HCT116 (cell line): ENCODE data around the gene VAMP7. TPM values are rescaled to one million over a fixed set of nuclear protein-coding genes. Genes with fewer than 3 reads are reported as not detected.

Experiments
- ATAC-seq: fragments of 200-7000 bp; cut with Tn5 transposase; 2 replicates; pipeline ENCODE4 v1.9.1; 2020; ENCODE audit warnings: mild to moderate bottlenecking, moderate library complexity
- BruUV-seq: library from RNA; stranded (reverse); fragments of 400-500 nt; replicated peaks from 2 replicates; lab custom pipeline; 2021; lab: Mats Ljungman, UMichigan
- CTCF ChIA-PET: fragments of 300-600 bp; sonication (Branson Sonifier 250); formaldehyde crosslinking; loops from one replicate; lab custom pipeline; 2021; ENCODE audit warnings: antibody characterized with exemption; lab: Charles Lee
- POLR2A ChIA-PET: fragments of 300-600, 350-600 bp; sonication (Branson Sonifier 250); formaldehyde crosslinking; loops from one replicate; lab custom pipeline; 2021; ENCODE audit warnings: antibody characterized with exemption; lab: Charles Lee
- RAD21 ChIA-PET, 2 experiments: fragments of 300-600 bp; sonication (Branson Sonifier 250); formaldehyde crosslinking; loops; one replicate each; lab custom pipeline; 2023; ENCODE audit warnings: low total read pairs in 2 of 2; ENCODE audit not compliant: uncharacterized antibody in 2 of 2, unreplicated experiment in 2 of 2, low non-redundant PET in 1 of 2; lab: Charles Lee
- DNase-seq: peaks from one replicate; pipeline ENCODE4 v3.0.0-alpha.2; 2010; ENCODE audit warnings: low read depth, low spot score
- H2AFZ ChIP-seq: fragments of 200-600 bp; shearing (Covaris generic), sonication (generic); 2 replicates; pipeline ENCODE4 v1.6.1; 2017; ENCODE audit warnings: low read depth, mixed run types, mixed read lengths, antibody characterized with exemption, low read length; ENCODE audit not compliant: poor library complexity, severe bottlenecking
- H3K27ac ChIP-seq: 2 replicates; pipeline ENCODE4 v1.5.1; 2012; ENCODE audit warnings: low read depth, low read length
- H3K27me3 ChIP-seq: fragments of 200-600 bp; sonication (generic); 2 replicates; pipeline ENCODE4 v1.6.1; 2016; ENCODE audit warnings: mixed run types, low read length, mixed read lengths; ENCODE audit not compliant: insufficient read depth
- H3K36me3 ChIP-seq, 2 experiments: fragments of 200-500 bp in 1 of 2; fragments of 200-600 bp in 1 of 2; sonication (Bioruptor generic) in 1 of 2; sonication (generic) in 1 of 2; 2 replicates each; pipeline versions ENCODE4 v1.5.1 to v1.6.1; 2014 to 2016; ENCODE audit warnings: low read length in 2 of 2, inconsistent platforms in 1 of 2, mixed read lengths in 1 of 2, mixed run types in 1 of 2; ENCODE audit not compliant: insufficient read depth in 2 of 2, control insufficient read depth in 1 of 2
- H3K4me1 ChIP-seq, 2 experiments: fragments of 200-600 bp in 1 of 2; sonication (generic) in 1 of 2; 2 replicates each; pipeline versions ENCODE4 v1.5.1 to v1.6.1; 2012 to 2017; ENCODE audit warnings: low read length in 2 of 2, inconsistent platforms in 1 of 2, mild to moderate bottlenecking in 1 of 2, mixed read lengths in 1 of 2, mixed run types in 1 of 2, moderate library complexity in 1 of 2; ENCODE audit not compliant: insufficient read depth in 2 of 2, control insufficient read depth in 1 of 2
- H3K4me2 ChIP-seq: fragments of 200-600 bp; sonication (generic); 2 replicates; pipeline ENCODE4 v1.6.1; 2017; ENCODE audit warnings: mixed run types, low read length, mixed read lengths
- H3K4me3 ChIP-seq, 2 experiments: fragments of 200-600 bp in 1 of 2; sonication (generic) in 1 of 2; replicated peaks in 1 of 2; 2 replicates each; pipeline ENCODE4 v1.5.1; 2011 to 2016; ENCODE audit warnings: low read length in 2 of 2, control low read depth in 1 of 2, low read depth in 1 of 2, mild to moderate bottlenecking in 1 of 2, mixed read lengths in 1 of 2, mixed run types in 1 of 2
- H3K79me2 ChIP-seq: fragments of 200-600 bp; sonication (generic); 2 replicates; pipeline ENCODE4 v1.6.1; 2017; ENCODE audit warnings: mild to moderate bottlenecking, mixed run types, low read length, moderate library complexity, mixed read lengths; ENCODE audit not compliant: insufficient read depth
- H3K9ac ChIP-seq: fragments of 200-600 bp; sonication (generic); 2 replicates; pipeline ENCODE4 v1.6.1; 2016; ENCODE audit warnings: low read length, mixed read lengths
- H3K9me2 ChIP-seq: fragments of 200-600 bp; sonication (generic), shearing (Covaris generic); 2 replicates; pipeline ENCODE4 v1.6.1; 2017; ENCODE audit warnings: mixed run types, mild to moderate bottlenecking, moderate library complexity; ENCODE audit not compliant: insufficient read depth
- H3K9me3 ChIP-seq, 2 experiments: fragments of 200-500 bp in 1 of 2; fragments of 200-600 bp in 1 of 2; sonication (Bioruptor generic) in 1 of 2; sonication (generic) in 1 of 2; 2 replicates each; pipeline ENCODE4 v1.6.1; 2014 to 2017; ENCODE audit warnings: low read length in 2 of 2, mixed read lengths in 2 of 2, inconsistent platforms in 1 of 2, low read depth in 1 of 2, mild to moderate bottlenecking in 1 of 2, mixed run types in 1 of 2, moderate library complexity in 1 of 2; ENCODE audit not compliant: control insufficient read depth in 1 of 2, insufficient read depth in 1 of 2
- H4K20me1 ChIP-seq: fragments of 200-600 bp; sonication (generic), shearing (Covaris generic); 2 replicates; pipeline ENCODE4 v1.6.1; 2017; ENCODE audit warnings: mixed run types, mild to moderate bottlenecking, moderate library complexity; ENCODE audit not compliant: insufficient read depth
- CBX3 ChIP-seq: IDR thresholded peaks from 2 replicates; pipeline ENCODE4 v1.6.1; 2012; ENCODE audit warnings: low read depth
- EZH2phosphoT487 ChIP-seq: fragments of 200-600 bp; IDR thresholded peaks from 2 replicates; pipeline ENCODE4 v1.6.1; 2018; ENCODE audit warnings: antibody characterized with exemption, borderline replicate concordance
- FOSL1 ChIP-seq: IDR thresholded peaks from 2 replicates; pipeline ENCODE4 v1.6.1; 2012; ENCODE audit warnings: low read depth
- POLR2A ChIP-seq: IDR thresholded peaks from 2 replicates; pipeline ENCODE4 v1.7.0; 2011; ENCODE audit warnings: borderline replicate concordance; ENCODE audit not compliant: insufficient read depth, insufficient read length; ENCODE audit errors: extremely low read depth
- POLR2AphosphoS5 ChIP-seq: IDR thresholded peaks from 2 replicates; pipeline ENCODE4 v1.6.1; 2011; ENCODE audit warnings: mild to moderate bottlenecking, low read depth, low read length, moderate library complexity
- SP1 ChIP-seq: IDR thresholded peaks from 2 replicates; pipeline ENCODE4 v1.6.1; 2012; ENCODE audit warnings: low read depth
- TCF7L2 ChIP-seq: IDR thresholded peaks from 2 replicates; pipeline ENCODE4 v1.7.0; 2011; ENCODE audit warnings: borderline replicate concordance, inconsistent platforms; ENCODE audit not compliant: insufficient read depth, insufficient read length; ENCODE audit errors: extremely low read depth
- ZNF274 ChIP-seq: fragments of 200-500 bp; sonication (Bioruptor generic); IDR thresholded peaks from 2 replicates; pipeline ENCODE4 v1.6.1; 2014; ENCODE audit warnings: mild to moderate bottlenecking, low read depth, low read length, inconsistent platforms
- intact Hi-C: fragments of 100-400 bp; cut with micrococcal nuclease; formaldehyde crosslinking; loops from 2 replicates; pipeline ENCODE4 v1.10.0; 2022
- total RNA-seq: library from RNA; stranded (reverse); gene quantifications from one replicate; pipeline ENCODE4 v1.2.1, GENCODE V29; 2021; ENCODE audit not compliant: unreplicated experiment
- TF ChIP-seq, protein P1 (sequence below), 3 experiments: fragments of 200-600 bp in 1 of 3; sonication (generic) in 1 of 3; IDR thresholded peaks in 2 of 3; conservative IDR thresholded peaks in 1 of 3; 2 replicates each; pipeline ENCODE4 v1.5.1; 2012 to 2017; ENCODE audit warnings: low read depth in 2 of 3, low read length in 2 of 3, antibody characterized with exemption in 1 of 3, borderline replicate concordance in 1 of 3, control low read depth in 1 of 3, mild to moderate bottlenecking in 1 of 3, mixed read lengths in 1 of 3, mixed run types in 1 of 3, moderate library complexity in 1 of 3; ENCODE audit not compliant: insufficient read depth in 1 of 3
- TF ChIP-seq, protein P2 (sequence below): IDR thresholded peaks from 2 replicates; pipeline ENCODE4 v1.6.1; 2012; ENCODE audit warnings: low read depth

Gene VAMP7
- total RNA-seq, 1 experiment from 2014 or later, result 32.8 TPM

DNA sequence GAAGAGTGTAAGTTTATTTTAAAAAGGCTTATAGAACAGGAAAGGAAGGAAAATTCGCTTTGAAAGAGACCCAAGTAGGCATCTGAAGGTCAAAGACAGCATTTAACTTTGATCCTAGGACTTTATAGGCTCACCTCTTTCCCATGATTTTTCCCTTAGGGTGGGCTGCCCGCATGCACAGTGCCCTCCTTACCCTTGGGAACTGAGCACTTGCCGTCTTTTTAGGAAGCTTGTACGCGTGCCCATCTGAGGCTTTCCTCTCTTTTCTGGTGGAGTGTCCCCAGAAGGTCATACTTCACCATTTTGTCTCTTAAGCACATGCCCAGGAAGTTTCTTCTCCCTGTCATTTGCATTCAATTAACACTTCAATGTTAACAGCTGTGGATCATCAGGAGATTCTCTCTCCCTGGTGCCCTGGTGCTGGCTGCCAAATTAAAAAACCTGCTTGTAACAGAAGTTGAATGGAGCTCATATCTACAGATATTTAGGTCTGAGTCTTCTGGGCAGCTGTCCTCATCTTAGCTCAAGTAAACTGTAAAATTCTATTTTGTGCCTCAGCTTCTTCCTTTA, 78.0 kb downstream of the VAMP7 start:
- intact Hi-C loops, result no loop called here
- no peak overlapping the region for H3K9ac ChIP-seq
- POLR2A ChIA-PET, result no interaction called here
- H3K4me2 ChIP-seq, result no peak overlapping the region
- H2AFZ ChIP-seq, result no peak overlapping the region
- BruUV-seq, result no TSS peak
- DNase-seq, result no peak
- H4K20me1 ChIP-seq, result no peaks in the 10 kb centered on the region
- CTCF ChIA-PET, result no interaction called here
- RAD21 ChIA-PET, result no interaction called here
- no peaks in the 10 kb centered on the region for H3K4me1 ChIP-seq
- no peak for ATAC-seq
- H3K36me3 ChIP-seq, result no peaks in the 10 kb centered on the region
- no peaks in the 10 kb centered on the region for H3K9me2 ChIP-seq
- no peak overlapping the region for H3K27ac ChIP-seq
- no peaks in the 10 kb centered on the region for H3K79me2 ChIP-seq
- TF ChIP-seq SP1, result no peak
- TF ChIP-seq TCF7L2, result no peak
- no peaks in the 10 kb centered on the region for H3K27me3 ChIP-seq
- no peak overlapping the region for H3K4me3 ChIP-seq
- no peaks in the 10 kb centered on the region for H3K9me3 ChIP-seq

DNA sequence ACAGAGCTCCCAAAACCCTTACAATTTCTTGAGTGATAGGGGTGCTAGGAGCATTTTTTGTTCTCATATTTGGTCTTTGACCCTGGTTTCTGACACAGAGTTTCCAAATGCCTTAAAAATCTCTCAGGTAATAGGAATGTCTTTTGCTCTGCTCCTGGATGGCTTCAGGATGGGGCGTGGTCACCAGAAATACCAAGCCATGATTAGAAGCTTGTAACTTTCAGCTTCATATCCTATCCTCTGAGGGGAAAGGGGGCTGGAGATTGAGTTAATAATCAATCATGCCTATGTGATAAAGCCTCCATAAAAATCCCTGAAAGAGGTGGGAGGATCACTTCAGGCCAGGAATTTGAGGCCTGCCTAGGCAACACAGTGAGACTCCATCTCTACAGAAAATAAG, 81.8 kb downstream of the VAMP7 start:
- Histone ChIP-seq H3K9ac (no peak overlapping the region), H3K9me2 (no peaks in the 10 kb centered on the region), H3K79me2 (no peaks in the 10 kb centered on the region), H3K27ac (no peak overlapping the region), H2AFZ (no peak overlapping the region), H4K20me1 (no peaks in the 10 kb centered on the region), H3K27me3 (no peaks in the 10 kb centered on the region), H3K9me3 (no peaks in the 10 kb centered on the region), H3K4me3 (no peak overlapping the region), H3K36me3 (no peaks in the 10 kb centered on the region), H3K4me2 (no peak overlapping the region), H3K4me1 (no peaks in the 10 kb centered on the region)
- RAD21 ChIA-PET, result no interaction called here
- intact Hi-C loops, result no loop called here
- DNase-seq, result no peak
- POLR2A ChIA-PET, result no interaction called here
- TF ChIP-seq SP1 (no peak), FOSL1 (no peak), EZH2phosphoT487 (no peak), POLR2AphosphoS5 (no peak), POLR2A (no peak), ZNF274 (no peak), CBX3 (no peak)
- TF ChIP-seq, protein P1, sequence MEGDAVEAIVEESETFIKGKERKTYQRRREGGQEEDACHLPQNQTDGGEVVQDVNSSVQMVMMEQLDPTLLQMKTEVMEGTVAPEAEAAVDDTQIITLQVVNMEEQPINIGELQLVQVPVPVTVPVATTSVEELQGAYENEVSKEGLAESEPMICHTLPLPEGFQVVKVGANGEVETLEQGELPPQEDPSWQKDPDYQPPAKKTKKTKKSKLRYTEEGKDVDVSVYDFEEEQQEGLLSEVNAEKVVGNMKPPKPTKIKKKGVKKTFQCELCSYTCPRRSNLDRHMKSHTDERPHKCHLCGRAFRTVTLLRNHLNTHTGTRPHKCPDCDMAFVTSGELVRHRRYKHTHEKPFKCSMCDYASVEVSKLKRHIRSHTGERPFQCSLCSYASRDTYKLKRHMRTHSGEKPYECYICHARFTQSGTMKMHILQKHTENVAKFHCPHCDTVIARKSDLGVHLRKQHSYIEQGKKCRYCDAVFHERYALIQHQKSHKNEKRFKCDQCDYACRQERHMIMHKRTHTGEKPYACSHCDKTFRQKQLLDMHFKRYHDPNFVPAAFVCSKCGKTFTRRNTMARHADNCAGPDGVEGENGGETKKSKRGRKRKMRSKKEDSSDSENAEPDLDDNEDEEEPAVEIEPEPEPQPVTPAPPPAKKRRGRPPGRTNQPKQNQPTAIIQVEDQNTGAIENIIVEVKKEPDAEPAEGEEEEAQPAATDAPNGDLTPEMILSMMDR (IDR thresholded peaks at IDR 0.05 in 2 of 3, conservative IDR thresholded peaks at IDR 0.05 in 1 of 3; ENCODE audit: borderline replicate concordance in 1 of 3, insufficient read depth in 1 of 3, low read depth in 2 of 3, low read length in 2 of 3), result no peak
- TF ChIP-seq, protein P2, sequence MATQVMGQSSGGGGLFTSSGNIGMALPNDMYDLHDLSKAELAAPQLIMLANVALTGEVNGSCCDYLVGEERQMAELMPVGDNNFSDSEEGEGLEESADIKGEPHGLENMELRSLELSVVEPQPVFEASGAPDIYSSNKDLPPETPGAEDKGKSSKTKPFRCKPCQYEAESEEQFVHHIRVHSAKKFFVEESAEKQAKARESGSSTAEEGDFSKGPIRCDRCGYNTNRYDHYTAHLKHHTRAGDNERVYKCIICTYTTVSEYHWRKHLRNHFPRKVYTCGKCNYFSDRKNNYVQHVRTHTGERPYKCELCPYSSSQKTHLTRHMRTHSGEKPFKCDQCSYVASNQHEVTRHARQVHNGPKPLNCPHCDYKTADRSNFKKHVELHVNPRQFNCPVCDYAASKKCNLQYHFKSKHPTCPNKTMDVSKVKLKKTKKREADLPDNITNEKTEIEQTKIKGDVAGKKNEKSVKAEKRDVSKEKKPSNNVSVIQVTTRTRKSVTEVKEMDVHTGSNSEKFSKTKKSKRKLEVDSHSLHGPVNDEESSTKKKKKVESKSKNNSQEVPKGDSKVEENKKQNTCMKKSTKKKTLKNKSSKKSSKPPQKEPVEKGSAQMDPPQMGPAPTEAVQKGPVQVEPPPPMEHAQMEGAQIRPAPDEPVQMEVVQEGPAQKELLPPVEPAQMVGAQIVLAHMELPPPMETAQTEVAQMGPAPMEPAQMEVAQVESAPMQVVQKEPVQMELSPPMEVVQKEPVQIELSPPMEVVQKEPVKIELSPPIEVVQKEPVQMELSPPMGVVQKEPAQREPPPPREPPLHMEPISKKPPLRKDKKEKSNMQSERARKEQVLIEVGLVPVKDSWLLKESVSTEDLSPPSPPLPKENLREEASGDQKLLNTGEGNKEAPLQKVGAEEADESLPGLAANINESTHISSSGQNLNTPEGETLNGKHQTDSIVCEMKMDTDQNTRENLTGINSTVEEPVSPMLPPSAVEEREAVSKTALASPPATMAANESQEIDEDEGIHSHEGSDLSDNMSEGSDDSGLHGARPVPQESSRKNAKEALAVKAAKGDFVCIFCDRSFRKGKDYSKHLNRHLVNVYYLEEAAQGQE, result no peak
- BruUV-seq, result no TSS peak
- CTCF ChIA-PET, result no interaction called here
- no peak for ATAC-seq
